ENCODE measurements around the gene PCDHGB5.
"Not testable (repeated sequence)": the region's sequence is repeated elsewhere in the genome, so short reads cannot be mapped to it uniquely, and the experiment has no call there.

- TF ChIP-seq CTCF (IDR thresholded peaks at IDR 0.05), result peak; percentile 15 to 63
- not testable (repeated sequence) for TF ChIP-seq POLR2A, POLR2AphosphoS5, EP300 (IDR thresholded peaks at IDR 0.05)
These were observed 19.9 kb downstream of the PCDHGB5 start, which contains the start of gene PCDHGB7 for GRCh38 chr5:141417494-141418172.

All from suprapubic skin (tissue), 4 donors.